Raji (cell line): ENCODE measurements around the gene IL4I1.

Source experiments
- POLR2A ChIP-seq: IDR thresholded peaks from 2 replicates; pipeline ENCODE4 v1.6.1; 2011; ENCODE audit warnings: low read depth, low read length, control low read depth; ENCODE audit not compliant: insufficient read depth

The IL4I1 gene

GRCh38 chr19:49889687-49890348 lies 6.9 kb downstream of the IL4I1 start:
- TF ChIP-seq POLR2A: no peak

- TF ChIP-seq POLR2A: no peak
Observed at GRCh38 chr19:49889038-49889686, 7.5 kb downstream of the IL4I1 start.

- TF ChIP-seq POLR2A: no peak
Observed at GRCh38 chr19:49888510-49888824, 8.2 kb downstream of the IL4I1 start.

DNA sequence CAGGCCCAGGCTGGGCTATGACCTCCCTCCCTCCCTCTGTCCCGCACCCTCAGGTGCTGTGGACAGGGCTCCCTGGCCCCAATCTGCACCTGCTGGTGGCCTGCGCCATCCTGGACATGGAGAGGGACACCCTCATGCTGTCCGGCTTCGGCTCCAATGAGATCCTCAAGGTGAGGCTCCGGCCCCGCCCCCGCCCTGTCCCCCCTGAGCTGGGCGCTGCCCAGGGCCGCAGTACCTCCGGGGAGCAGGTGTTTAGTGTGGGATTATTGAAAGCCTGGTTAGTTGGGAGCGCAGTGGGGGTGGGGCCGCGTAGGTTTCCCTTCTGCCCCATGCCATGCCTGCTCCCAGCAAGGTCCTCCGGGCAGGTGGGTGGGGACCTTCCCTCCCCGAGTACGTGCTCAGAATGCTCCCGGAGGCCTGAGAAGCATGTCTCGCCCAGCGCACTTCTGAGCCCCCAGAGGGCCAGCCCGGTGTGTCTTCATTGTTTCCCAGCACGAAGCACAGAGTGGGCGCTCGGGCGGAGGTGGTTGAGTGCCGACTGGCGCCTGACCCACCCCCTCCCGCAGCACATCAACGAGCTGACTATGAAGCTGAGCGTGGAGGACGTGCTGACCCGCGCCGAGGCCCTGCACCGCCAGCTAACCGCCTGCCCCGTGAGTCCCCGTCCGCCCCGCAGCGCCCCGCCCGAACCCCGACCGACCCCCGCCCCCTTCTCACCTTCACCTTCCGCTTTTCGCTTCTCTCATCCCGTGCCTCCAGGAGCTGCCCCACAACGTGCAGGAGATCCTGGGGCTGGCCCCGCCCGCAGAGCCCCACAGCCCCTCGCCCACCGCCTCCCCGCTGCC lies 8.8 kb downstream of the IL4I1 start:
- no peak for TF ChIP-seq POLR2A

DNA sequence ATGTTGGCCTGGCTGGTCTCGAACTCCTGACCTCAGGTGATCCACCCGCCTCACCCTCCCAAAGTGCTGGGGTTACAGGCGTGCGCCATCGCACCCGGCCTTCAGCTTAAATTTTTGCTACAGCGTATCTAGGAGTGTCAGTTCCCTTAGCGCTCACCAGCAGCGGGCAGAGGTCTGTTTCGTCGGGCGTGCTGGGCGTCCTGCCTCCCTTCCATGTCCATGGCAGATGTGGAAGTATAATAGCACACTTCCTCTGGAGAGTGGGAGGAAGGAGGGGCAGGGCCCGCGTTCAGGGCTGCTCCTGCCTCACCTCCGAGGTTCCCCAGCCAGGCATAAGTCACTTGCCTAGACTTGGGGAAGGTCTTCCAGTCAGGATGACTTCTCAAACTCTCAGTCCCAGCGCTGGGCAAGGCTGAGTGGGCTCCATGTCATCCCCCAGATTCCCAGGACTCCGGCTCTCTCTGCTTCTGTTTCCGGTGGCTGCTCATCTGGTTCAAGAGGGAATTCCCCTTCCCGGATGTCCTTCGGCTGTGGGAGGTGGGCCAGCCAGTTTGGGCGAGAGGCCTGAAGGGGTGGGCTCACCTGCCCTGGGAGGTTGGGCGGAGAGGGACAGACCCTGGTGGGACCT lies 9.5 kb downstream of the IL4I1 start:
- no peak for TF ChIP-seq POLR2A

GRCh38 chr19:49884760-49885159 lies 11.9 kb downstream of the IL4I1 start:
- TF ChIP-seq POLR2A: no peak

DNA sequence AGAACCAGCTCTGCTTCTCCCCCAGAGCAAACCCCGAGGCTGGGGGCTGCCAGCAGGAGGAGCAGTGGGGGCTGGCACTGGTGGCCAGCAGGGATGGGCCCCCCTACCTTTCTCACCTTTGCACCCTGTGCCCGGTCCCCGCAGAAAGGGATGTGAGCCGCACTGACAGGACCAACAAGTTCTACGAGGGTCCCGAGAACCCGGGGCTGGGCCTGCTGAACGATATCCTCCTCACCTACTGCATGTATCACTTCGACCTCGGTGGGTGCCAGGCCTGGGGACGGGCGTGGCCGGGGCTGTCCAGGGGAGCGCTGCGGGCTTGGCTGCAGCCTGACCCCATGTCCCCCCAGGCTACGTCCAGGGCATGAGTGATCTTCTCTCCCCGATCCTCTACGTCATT lies 12.6 kb downstream of the IL4I1 start:
- TF ChIP-seq POLR2A: no peak

- TF ChIP-seq POLR2A: no peak
Observed at GRCh38 chr19:49883094-49883493, 13.6 kb downstream of the IL4I1 start.

DNA sequence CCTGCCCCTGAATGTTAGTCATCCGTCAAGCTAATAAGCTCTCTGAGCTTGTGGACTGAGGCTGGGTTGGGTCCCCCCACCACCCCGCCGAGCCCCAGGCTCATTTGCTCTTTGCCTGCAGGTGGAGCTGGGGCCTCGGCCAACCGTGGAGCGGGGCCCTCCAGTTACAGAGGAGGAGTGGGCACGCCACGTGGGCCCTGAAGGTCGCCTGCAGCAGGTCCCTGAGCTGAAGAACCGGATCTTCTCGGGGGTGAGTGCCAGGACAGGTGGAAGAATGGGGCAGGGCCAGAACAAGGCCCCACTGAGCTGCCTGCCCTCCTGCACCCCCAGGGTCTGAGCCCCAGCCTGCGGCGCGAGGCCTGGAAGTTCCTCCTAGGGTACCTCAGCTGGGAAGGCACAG lies 14.0 kb downstream of the IL4I1 start:
- no peak for TF ChIP-seq POLR2A

- no peak for TF ChIP-seq POLR2A
Observed at GRCh38 chr19:49881672-49882394, 14.9 kb downstream of the IL4I1 start.

GRCh38 chr19:49881186-49881585 lies 15.5 kb downstream of the IL4I1 start:
- TF ChIP-seq POLR2A: no peak

DNA sequence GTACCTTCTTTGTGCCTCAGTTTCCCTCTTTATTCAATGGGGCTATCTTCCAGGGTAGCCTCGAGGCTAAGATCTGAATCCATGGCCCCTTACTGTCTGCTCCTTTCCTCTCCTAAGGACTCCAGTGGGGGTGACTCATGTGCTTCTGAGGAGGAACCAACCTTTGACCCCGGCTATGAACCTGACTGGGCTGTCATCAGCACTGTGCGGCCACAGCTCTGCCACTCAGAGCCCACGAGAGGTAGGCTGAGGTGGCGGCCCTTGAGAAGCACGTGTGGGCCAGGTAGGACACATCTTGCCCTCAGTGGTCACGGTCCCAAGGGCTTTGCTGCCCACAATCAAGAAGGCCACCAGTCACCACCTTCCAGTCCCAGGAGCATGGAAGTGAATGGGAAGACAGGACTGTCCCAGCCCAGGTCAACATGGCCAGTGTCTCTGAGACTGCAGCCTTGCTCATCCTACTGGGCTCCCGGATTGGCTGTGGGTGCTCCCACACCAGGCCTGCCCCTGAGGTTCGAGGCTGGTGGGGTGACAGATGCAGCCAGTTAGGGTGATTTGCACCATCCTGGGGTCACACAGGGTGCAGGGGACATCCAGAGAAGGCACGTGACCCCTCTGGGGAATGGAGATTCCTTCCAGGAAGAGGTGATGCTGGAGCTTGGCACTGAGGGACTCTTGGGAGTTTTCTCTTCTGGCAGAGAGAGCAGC lies 16.4 kb downstream of the IL4I1 start:
- no peak for TF ChIP-seq POLR2A

DNA sequence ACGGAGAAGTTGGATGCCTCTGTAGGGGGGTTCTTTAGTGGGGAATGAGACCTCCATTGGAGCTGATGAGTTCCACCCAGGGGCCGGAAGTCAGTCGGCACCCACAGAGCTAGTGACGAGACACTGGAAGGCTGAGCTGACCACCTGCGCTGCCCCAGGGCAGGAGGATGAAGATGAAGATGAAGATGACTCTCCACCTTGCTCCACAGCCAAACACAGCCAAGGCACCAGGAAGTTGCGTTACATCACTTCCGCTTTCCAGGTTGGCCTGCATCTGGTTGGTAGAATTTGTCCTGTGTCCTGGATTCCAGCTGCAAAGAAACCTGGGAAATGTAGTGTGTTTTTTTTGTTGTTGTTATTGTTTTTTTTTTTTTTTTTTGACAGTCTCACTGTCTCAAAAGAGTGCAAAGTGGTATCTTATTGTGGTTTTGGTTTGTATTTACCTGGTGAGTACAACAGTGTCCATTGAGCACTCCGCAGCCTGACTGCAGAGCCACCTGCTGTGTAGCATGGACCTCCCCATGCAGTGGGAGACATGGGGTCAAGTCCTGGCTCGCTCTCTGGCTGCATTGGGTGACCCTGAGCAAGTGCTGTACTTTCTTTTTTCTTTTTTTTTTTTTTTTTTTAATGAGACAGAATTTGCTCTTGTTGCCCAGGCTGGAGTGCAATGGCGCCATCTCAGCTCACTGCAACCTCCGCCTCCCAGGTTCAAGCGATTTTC lies 17.3 kb downstream of the IL4I1 start:
- TF ChIP-seq POLR2A: no peak

GRCh38 chr19:49878744-49879070 lies 18.0 kb downstream of the IL4I1 start:
- TF ChIP-seq POLR2A: no peak
